Mesenchymal stem cell (in vitro differentiated cells and primary cell): ENCODE measurements around the gene AFG1L.
A peak's percentile ranks its signal among the peaks of the same experiment; 100 is the strongest.

ENCODE experiments used
- DNase-seq: peaks from one replicate; pipeline ENCODE4 v3.0.0-alpha.2; 2013
- H2AFZ ChIP-seq: one replicate; pipeline ENCODE4 v1.6.1; 2013; ENCODE audit warnings: low read depth, mild to moderate bottlenecking, control low read depth, inconsistent platforms, low read length, moderate library complexity
- H2AK5ac ChIP-seq: 2 replicates; pipeline ENCODE4 v1.6.1; 2013; ENCODE audit warnings: low read length, moderate library complexity, mild to moderate bottlenecking, inconsistent platforms; ENCODE audit not compliant: severe bottlenecking
- H2BK120ac ChIP-seq: one replicate; pipeline ENCODE4 v1.6.1; 2013; ENCODE audit warnings: low read depth, mild to moderate bottlenecking, inconsistent platforms, low read length, moderate library complexity
- H2BK12ac ChIP-seq, 2 experiments: one replicate each; pipeline ENCODE4 v1.6.1; 2013; ENCODE audit warnings: inconsistent platforms in 2 of 2, low read length in 2 of 2, mild to moderate bottlenecking in 2 of 2, moderate library complexity in 2 of 2, control low read depth in 1 of 2
- H2BK15ac ChIP-seq: one replicate; pipeline ENCODE4 v1.6.1; 2013; ENCODE audit warnings: mild to moderate bottlenecking, low read depth, inconsistent platforms; ENCODE audit not compliant: poor library complexity, severe bottlenecking
- H2BK5ac ChIP-seq: 2 replicates; pipeline ENCODE4 v1.6.1; 2013; ENCODE audit warnings: low read depth, mild to moderate bottlenecking, low read length, control low read depth, inconsistent platforms; ENCODE audit not compliant: poor library complexity, severe bottlenecking
- H3K14ac ChIP-seq, 2 experiments: one replicate each; pipeline ENCODE4 v1.6.1; 2013; ENCODE audit warnings: inconsistent platforms in 2 of 2, low read length in 2 of 2, control low read depth in 1 of 2, mild to moderate bottlenecking in 1 of 2, moderate library complexity in 1 of 2
- H3K18ac ChIP-seq, 2 experiments: one replicate each; pipeline ENCODE4 v1.6.1; 2013; ENCODE audit warnings: inconsistent platforms in 2 of 2, low read length in 2 of 2, control low read depth in 1 of 2, low read depth in 1 of 2, mild to moderate bottlenecking in 1 of 2
- H3K23ac ChIP-seq, 2 experiments: one replicate each; pipeline ENCODE4 v1.6.1; 2013; ENCODE audit warnings: inconsistent platforms in 2 of 2, low read length in 2 of 2, mild to moderate bottlenecking in 2 of 2, moderate library complexity in 2 of 2, control low read depth in 1 of 2
- H3K27ac ChIP-seq: 2 replicates; pipeline ENCODE4 v1.5.1; 2013; ENCODE audit warnings: mild to moderate bottlenecking, moderate library complexity, low read length, control low read depth, inconsistent platforms; ENCODE audit not compliant: poor library complexity, severe bottlenecking
- H3K27me3 ChIP-seq, 2 experiments: 2 replicates each; pipeline versions ENCODE4 v1.6.1 to v1.7.0; 2013; ENCODE audit warnings: low read length in 2 of 2, mild to moderate bottlenecking in 2 of 2, moderate library complexity in 2 of 2, control low read depth in 1 of 2, inconsistent platforms in 1 of 2; ENCODE audit not compliant: control insufficient read depth in 1 of 2, insufficient read depth in 1 of 2
- H3K36me3 ChIP-seq, 2 experiments: 2 replicates each; pipeline versions ENCODE4 v1.6.1 to v1.7.0; 2013; ENCODE audit warnings: low read length in 2 of 2, control low read depth in 1 of 2, inconsistent platforms in 1 of 2, low read depth in 1 of 2, mild to moderate bottlenecking in 1 of 2; ENCODE audit not compliant: insufficient read depth in 2 of 2, control insufficient read depth in 1 of 2
- H3K4ac ChIP-seq, 2 experiments: one replicate each; pipeline ENCODE4 v1.6.1; 2013; ENCODE audit warnings: inconsistent platforms in 2 of 2, low read length in 2 of 2, mild to moderate bottlenecking in 2 of 2, moderate library complexity in 2 of 2, control low read depth in 1 of 2, low read depth in 1 of 2
- H3K4me1 ChIP-seq: 2 replicates; pipeline ENCODE4 v1.6.1; 2013; ENCODE audit warnings: low read depth, low read length, control low read depth; ENCODE audit not compliant: control insufficient read depth, insufficient read depth
- H3K4me2 ChIP-seq: 2 replicates; pipeline ENCODE4 v1.6.1; 2013; ENCODE audit warnings: low read length, mild to moderate bottlenecking, inconsistent platforms; ENCODE audit not compliant: poor library complexity, severe bottlenecking
- H3K4me3 ChIP-seq, 2 experiments: 2 replicates each; pipeline versions ENCODE4 v1.5.1 to v1.7.0; 2013; ENCODE audit warnings: low read length in 2 of 2, mild to moderate bottlenecking in 2 of 2, control low read depth in 1 of 2, low read depth in 1 of 2; ENCODE audit not compliant: insufficient read depth in 1 of 2
- H3K79me1 ChIP-seq: replicated peaks from 2 replicates; pipeline ENCODE4 v1.6.1; 2013; ENCODE audit warnings: mild to moderate bottlenecking, control low read depth, low read length, inconsistent platforms; ENCODE audit not compliant: poor library complexity, severe bottlenecking
- H3K9ac ChIP-seq: 2 replicates; pipeline ENCODE4 v1.7.0; 2013; ENCODE audit warnings: mild to moderate bottlenecking, low read length, moderate library complexity
- H3K9me3 ChIP-seq: 2 replicates; pipeline ENCODE4 v1.7.0; 2013; ENCODE audit warnings: mild to moderate bottlenecking, low read length; ENCODE audit not compliant: control insufficient read depth
- H4K8ac ChIP-seq: one replicate; pipeline ENCODE4 v1.6.1; 2013; ENCODE audit warnings: inconsistent platforms, mild to moderate bottlenecking, low read length, moderate library complexity
- H4K91ac ChIP-seq: one replicate; pipeline ENCODE4 v1.6.1; 2013; ENCODE audit warnings: mild to moderate bottlenecking, low read length, inconsistent platforms
- WGBS: methylation state at CpG from one replicate; pipeline ENCODE4 v1.1.7; 2013; ENCODE audit warnings: mixed read lengths; 5-methylcytosine and 5-hydroxymethylcytosine counted together

AFG1L gene

GRCh38 chr6:108463784-108464183, 168.9 kb downstream of the AFG1L start:
- DNase-seq = no peak
- Histone ChIP-seq H3K14ac (no peak overlapping the region), H2AFZ (no peak overlapping the region), H3K27me3 (no peaks in the 10 kb centered on the region), H3K79me1 (no peaks in the 10 kb centered on the region), H4K91ac (no peak overlapping the region), H2BK12ac (no peak overlapping the region), H3K18ac (no peak overlapping the region), H2BK5ac (no peak overlapping the region), H2BK120ac (no peak overlapping the region), H3K4me1 (no peaks in the 10 kb centered on the region), H3K9me3 (no peaks in the 10 kb centered on the region), H3K27ac (no peak overlapping the region), H3K4ac (no peak overlapping the region), H2BK15ac (no peak overlapping the region), H2AK5ac (peak overlapping the region; percentile 56), H3K4me2 (no peak overlapping the region), H4K8ac (no peak overlapping the region), H3K4me3 (no peak overlapping the region), H3K9ac (no peak overlapping the region), H3K23ac (no peak overlapping the region), H3K36me3 (no peaks in the 10 kb centered on the region)
- 94% methylated on average over 3 of the region's 4 CpGs for WGBS

GRCh38 chr6:108464418-108465097, 169.7 kb downstream of the AFG1L start:
- H3K9ac ChIP-seq = no peak overlapping the region
- H3K23ac ChIP-seq = no peak overlapping the region
- H3K36me3 ChIP-seq = no peaks in the 10 kb centered on the region
- no peaks in the 10 kb centered on the region for H3K4me1 ChIP-seq
- no peak overlapping the region for H2BK5ac ChIP-seq
- no peak overlapping the region for H4K91ac ChIP-seq
- no peak overlapping the region for H2AFZ ChIP-seq
- H3K4me2 ChIP-seq = no peak overlapping the region
- 91% methylated on average over 4 of the region's 5 CpGs for WGBS
- no peak overlapping the region for H3K14ac ChIP-seq
- H2BK15ac ChIP-seq = no peak overlapping the region
- H3K4ac ChIP-seq = no peak overlapping the region
- H2BK12ac ChIP-seq = no peak overlapping the region
- no peak overlapping the region for H3K4me3 ChIP-seq
- H2AK5ac ChIP-seq = no peak overlapping the region
- no peak overlapping the region for H4K8ac ChIP-seq
- no peaks in the 10 kb centered on the region for H3K79me1 ChIP-seq
- no peak for DNase-seq
- no peak overlapping the region for H3K18ac ChIP-seq
- H3K27me3 ChIP-seq = no peaks in the 10 kb centered on the region
- no peak overlapping the region for H3K27ac ChIP-seq
- no peaks in the 10 kb centered on the region for H3K9me3 ChIP-seq
- H2BK120ac ChIP-seq = no peak overlapping the region

GRCh38 chr6:108465098-108465495, 170.2 kb downstream of the AFG1L start:
- Histone ChIP-seq H3K27me3 (no peaks in the 10 kb centered on the region), H3K14ac (no peak overlapping the region), H3K9ac (no peak overlapping the region), H2AFZ (no peak overlapping the region), H3K4me1 (no peaks in the 10 kb centered on the region), H3K23ac (no peak overlapping the region), H3K4ac (no peak overlapping the region), H2BK5ac (no peak overlapping the region), H2BK120ac (no peak overlapping the region), H3K4me2 (no peak overlapping the region), H3K9me3 (no peaks in the 10 kb centered on the region), H3K36me3 (no peaks in the 10 kb centered on the region), H2BK15ac (no peak overlapping the region), H3K4me3 (no peak overlapping the region), H3K18ac (no peak overlapping the region), H4K8ac (no peak overlapping the region), H4K91ac (no peak overlapping the region), H2AK5ac (no peak overlapping the region), H3K27ac (no peak overlapping the region), H2BK12ac (no peak overlapping the region), H3K79me1 (no peaks in the 10 kb centered on the region)
- DNase-seq = no peak
- no CpG with 5 or more reads among the region's 2 CpGs for WGBS

- Histone ChIP-seq H2BK15ac (no peak overlapping the region), H2BK120ac (no peak overlapping the region), H3K79me1 (no peaks in the 10 kb centered on the region), H3K27ac (no peak overlapping the region), H3K9me3 (no peaks in the 10 kb centered on the region), H3K4ac (no peak overlapping the region), H4K8ac (no peak overlapping the region), H4K91ac (no peak overlapping the region), H2AFZ (no peak overlapping the region), H3K14ac (no peak overlapping the region), H3K23ac (no peak overlapping the region), H3K4me2 (no peak overlapping the region), H2AK5ac (no peak overlapping the region), H3K27me3 (no peaks in the 10 kb centered on the region), H2BK5ac (no peak overlapping the region), H3K4me3 (no peak overlapping the region), H3K4me1 (no peaks in the 10 kb centered on the region), H2BK12ac (no peak overlapping the region), H3K36me3 (no peaks in the 10 kb centered on the region), H3K18ac (no peak overlapping the region), H3K9ac (no peak overlapping the region)
- no peak for DNase-seq
- WGBS = no CpG with 5 or more reads among the region's 1 CpG
Measured at GRCh38 chr6:108468346-108468745, 173.5 kb downstream of the AFG1L start.
